Fibroblast of skin of abdomen (primary cell): ENCODE measurements around the gene PTPRT.

Experiments used
- DNase-seq: peaks from one replicate; pipeline ENCODE4 v3.0.0-alpha.2; 2013

The PTPRT gene

DNA sequence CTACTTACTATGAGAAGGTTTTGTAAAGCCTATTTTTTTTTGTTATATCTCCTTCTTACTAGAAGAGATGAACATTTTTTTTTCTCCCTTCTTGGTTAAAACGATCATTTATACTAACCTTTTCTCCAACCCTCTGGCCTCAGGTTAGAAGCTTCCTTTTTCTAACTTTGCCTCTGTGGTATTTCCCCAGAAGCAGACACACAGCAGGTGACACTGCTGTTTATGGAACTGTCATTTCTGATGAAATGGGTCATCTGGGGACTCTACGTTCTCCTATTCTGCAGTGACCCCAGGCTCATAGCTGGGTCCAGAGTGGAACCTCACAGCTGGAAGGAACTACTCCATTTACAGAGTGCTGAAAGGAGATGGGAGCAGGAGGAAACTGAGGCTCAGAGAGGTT lies 825.3 kb downstream of the PTPRT start:
- no peak for DNase-seq

DNA sequence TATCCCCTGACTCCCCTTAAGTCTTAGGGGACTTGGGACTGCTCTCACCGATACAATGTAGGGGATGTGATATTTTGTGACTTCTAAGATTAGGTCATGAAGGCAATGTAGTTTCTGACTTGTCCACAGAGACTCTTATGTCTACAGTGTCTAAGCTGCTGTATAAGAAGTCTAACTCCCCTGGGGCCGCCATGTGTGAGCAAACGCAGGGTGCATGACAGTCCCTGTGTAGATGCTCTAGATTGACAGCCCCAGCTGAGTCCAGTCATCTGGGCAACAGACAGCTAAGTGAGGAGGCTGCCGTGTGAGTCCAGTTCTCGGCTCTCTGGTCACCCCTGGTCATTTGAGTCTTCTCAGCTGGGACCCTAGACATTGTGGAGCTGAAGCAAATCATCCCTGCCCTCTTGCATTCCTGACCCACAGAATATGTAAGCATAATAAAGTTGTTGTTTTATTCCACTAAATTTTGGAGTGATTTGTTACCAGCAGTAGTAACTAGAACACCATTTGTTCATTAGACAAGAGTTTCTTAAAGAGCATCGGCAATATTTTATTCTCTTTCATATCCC lies 828.2 kb downstream of the PTPRT start:
- DNase-seq: no peak

DNA sequence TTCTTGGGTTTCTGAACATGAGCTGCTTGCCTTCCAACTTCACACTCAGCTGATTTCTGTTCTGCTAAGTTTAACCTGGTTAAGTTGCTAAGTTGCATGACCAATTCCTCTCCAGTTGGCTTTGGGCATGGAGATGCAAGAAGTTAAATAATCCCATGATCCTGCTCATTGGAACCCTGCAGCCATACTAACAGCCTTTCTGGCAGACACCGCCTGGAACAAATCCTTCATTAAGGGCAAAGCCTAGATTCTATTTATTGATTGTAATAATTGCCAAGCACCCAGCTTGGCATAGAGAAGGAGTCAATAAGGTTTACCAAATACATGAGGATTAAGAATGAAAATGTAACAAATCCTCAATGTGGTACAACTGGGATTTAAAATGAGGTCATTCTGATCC lies 829.1 kb downstream of the PTPRT start:
- DNase-seq: no peak

DNA sequence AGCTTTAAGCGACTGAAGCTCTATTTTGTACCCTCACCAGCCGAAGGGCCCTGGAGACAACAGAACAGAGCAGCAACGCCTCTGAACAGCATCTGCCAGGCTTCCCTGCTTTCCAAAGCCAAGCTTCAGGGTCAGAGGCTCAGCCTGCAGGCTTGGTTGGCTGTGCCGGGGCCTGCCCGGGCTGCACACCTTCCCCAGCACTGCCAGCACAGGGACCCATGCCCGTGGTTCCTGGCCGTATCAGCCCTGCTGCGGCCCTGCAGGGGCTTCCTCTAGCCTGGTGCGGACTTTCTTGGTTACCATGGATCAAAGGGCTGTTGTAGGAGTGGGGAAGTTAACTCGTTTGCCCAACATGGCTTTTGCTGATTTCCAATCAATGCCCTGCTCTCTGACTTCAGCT lies 830.1 kb downstream of the PTPRT start:
- DNase-seq: no peak

- no peak for DNase-seq
Observed at GRCh38 chr20:42352096-42352495, 837.6 kb downstream of the PTPRT start.

GRCh38 chr20:42350521-42350920 lies 839.2 kb downstream of the PTPRT start:
- no peak for DNase-seq

- no peak for DNase-seq
Observed at GRCh38 chr20:42346189-42347170, 843.2 kb downstream of the PTPRT start.

DNA sequence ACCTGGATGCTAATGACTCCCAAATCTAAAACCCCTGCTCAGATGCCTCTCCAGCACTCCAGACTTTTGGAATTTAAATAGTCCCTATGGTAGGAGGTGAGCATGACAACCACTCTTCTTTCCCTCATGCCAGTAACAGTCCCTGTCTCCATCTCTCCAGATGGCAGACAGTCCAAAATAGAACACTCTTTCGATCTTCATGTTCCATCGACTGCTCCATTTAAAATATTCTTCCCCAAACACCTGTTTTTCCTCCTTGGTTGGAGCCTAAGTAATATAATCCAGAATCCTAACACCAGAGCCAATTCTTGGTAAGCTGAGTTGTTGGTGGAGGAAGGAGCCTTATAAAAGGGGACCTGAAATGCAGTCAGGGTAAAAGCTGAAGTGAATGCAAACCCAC lies 848.1 kb downstream of the PTPRT start:
- no peak for DNase-seq

DNA sequence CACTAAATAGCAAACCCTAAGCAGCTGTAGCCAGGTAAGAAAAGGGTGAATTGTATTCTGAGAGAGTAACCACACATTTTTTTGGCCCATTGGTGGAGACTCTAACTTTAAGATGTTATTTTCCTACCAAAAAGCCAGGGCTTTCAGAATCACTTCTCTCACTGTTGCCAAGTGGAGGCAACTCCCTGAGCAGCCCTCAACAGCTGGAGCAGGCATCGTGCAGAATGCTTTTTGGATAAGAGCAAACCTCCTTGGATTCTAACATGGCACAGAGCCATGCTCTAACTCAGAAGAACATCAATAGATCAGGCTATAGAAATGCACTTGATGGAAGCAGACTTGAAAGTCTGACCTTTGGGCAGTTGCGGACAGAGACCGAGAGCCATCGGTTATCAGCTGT lies 849.3 kb downstream of the PTPRT start:
- DNase-seq: no peak

GRCh38 chr20:42338294-42339201 lies 851.2 kb downstream of the PTPRT start:
- DNase-seq: no peak

GRCh38 chr20:42336576-42336975 lies 853.1 kb downstream of the PTPRT start:
- DNase-seq: no peak

GRCh38 chr20:42319252-42320013 lies 870.3 kb downstream of the PTPRT start:
- no peak for DNase-seq

GRCh38 chr20:42313704-42314103 lies 876.0 kb downstream of the PTPRT start:
- DNase-seq: no peak

DNA sequence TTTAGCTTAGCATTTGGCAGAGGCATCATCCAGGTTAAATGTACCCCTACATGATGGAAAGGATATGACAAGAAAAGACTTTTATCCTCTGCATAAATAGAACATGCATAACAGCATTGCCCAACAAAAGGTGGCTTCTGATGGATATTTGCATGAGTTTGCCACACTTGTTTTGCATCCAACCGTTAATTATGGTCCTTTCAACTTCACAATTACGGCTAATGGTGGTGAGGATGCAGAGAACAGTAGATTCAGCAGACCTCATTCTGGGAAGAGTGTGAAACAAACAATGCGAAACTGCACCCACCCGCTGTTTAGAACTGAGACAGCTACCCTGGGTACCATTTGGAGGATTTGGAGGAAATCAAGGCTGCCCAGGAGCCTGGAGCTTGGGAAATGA lies 880.7 kb downstream of the PTPRT start:
- DNase-seq: no peak

- DNase-seq: no peak
Observed at GRCh38 chr20:42308171-42308570, 881.5 kb downstream of the PTPRT start.

DNA sequence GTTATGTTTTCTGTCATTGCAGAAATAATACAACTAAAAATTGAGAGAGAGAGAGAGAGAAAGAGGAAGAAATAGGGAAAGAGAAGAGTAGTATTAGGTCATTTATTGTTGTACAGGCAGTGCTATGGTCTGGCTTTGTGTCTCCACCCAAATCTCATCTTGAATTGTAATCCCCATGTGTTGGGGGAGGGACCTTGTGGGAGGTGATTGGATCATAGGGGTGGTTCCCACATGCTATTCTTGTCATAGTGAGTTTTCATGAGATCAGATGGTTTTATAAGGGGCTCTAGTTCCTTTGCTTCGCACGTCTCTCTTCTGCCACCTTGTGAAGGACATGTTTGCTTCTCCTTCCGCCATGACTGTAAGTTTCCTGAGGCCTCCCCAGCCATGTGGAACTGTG lies 894.1 kb downstream of the PTPRT start:
- no peak for DNase-seq

DNA sequence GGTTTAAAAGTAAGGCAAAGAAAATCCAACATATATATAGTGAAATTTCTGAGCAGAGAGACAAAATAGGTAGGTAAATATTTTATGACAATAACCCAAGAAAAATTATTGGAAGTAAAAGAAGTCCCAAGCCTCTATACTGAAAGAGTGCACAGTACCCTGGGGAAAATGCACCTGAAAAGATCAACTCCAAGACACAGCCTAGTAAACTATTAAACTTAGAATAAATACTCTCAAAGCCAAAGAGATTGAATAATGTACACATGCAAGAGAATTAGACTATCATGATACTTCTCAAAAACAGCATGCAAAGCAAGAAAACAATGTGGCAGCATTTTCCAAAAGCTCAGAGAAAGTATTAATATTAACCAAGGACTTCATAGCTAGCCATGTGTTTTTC lies 894.7 kb downstream of the PTPRT start:
- DNase-seq: no peak

DNA sequence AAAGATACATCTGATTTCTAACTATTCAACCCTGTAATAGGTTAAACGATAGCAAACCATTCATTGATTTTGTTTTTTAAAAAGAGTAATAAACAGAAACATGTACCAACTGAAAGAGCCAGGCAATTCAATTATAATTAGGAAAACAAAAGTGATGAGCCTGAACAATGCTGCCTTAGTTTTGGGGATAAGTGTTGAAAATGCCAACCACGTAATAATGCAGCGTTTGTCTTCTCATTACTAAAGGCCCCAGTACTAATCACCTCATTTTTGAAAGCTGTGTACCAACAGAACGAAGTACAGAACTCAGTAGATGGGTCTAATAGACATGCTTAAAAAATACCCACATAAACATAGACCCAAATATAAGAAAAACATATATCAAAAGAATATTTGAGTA lies 907.9 kb downstream of the PTPRT start:
- no peak for DNase-seq

DNA sequence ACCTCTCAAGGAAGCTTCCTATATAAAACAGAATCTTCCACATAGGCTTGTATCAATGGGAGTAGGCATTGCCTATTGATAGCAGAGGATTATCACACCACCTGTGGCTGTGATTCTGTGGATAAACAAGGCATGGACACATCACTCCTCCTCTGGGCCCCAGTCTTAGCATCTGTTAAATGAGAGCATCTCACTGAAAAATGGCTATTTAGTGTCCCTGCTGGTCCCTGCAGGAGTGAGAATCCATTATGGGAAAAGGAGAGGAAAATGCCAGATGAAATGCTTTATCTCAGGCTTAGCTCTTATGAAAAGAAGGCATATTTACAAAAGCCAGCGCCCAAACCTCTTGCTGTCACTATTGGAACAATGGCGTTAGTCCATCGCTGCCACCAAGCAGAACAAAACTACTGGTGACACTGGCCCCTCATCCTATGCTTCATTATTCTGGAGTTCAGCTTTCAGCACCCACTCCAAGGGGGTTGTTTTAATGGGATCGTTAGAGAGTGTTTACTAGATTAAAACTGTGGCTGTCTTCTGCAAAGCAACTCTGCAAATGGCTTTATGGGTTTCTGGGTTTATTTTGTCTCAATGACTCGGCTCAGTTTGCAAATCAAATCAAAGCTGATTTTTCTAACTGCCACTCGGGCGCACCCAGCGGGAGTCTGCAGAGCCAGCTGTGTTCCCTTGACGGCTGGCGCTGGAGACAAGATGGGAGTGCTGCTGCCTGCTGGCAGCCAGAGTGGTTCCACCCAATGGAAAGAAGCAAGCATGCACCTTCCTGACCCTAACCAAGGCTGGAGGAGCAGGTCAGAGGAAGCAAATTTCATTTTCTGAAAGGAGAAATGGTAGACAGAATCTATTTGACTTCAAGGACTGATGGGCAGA lies 912.7 kb downstream of the PTPRT start:
- DNase-seq: no peak

DNA sequence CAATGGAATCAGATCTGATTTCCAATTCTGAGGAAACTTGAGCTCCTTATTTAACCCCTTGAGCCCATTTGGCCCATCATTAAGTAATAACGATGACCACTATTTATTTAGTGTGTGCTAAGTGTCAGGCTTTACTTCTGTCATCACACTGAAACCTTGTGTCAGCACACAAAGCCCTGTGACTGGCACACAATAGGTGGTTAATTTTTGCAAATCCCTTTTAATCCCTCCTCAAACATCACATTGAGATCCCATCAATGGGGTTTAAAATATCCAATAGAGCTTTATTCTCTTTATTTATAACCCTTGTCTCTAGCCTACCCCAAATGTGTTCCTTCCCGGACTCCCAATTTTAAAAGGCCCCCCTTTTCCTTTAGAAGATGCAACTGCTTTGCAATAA lies 914.7 kb downstream of the PTPRT start:
- DNase-seq: no peak

DNA sequence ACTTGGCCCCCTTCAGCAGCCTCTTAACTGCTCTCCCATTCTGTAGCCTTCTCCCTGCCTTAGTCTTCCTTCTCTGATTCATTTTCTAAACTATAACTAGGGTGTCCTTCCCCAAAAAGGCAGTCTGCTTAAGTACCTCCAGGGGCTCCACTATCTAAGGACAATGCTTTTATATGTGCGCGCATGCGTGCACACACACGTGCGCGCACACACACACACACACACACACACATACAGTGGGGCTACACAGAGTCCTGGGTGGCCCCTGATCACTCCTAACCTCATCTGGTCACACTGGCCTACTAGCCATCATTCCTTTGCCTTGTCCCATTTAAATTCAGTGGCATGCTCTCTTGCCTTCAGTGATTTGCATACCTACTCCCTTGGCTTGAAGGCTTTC lies 917.2 kb downstream of the PTPRT start:
- DNase-seq: no peak
